Measurements from ENCODE around the gene P2RY8.
"Not testable (repeated sequence)": the region's sequence is repeated elsewhere in the genome, so short reads cannot be mapped to it uniquely, and the experiment has no call there.

The P2RY8 gene

DNA sequence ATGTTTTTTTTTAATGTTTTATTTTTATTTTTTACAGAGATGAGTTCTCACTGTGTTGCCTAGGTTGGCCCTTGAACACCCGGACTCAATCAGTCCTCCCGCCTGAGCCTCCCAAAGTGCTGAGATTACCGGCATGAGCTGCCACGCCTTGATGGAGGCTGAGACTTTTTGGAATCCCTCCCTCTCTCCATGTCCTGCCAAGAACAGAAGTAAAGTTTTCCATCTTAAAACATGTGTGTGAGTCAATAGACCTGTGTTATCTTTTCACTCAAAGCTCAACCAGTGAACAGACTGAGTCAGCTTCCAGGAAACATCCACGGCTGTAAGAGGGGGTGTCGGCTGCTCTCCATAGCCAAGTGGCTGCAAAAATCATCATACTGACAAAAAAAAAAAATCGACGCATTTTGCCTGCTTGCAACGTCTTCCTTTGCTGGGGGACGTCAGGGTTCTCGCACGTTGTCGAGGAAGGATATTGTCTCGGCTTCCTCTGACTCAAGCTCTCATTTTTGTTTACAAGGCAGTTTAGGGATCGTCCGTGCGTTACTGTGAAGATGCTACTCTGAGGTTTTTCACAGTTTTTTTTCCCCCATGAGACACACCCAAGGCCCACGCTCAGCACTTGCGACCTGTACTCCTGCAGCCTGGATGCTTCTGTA lies 74.3 kb downstream of the P2RY8 start:
- no peak for DNase-seq

DNA sequence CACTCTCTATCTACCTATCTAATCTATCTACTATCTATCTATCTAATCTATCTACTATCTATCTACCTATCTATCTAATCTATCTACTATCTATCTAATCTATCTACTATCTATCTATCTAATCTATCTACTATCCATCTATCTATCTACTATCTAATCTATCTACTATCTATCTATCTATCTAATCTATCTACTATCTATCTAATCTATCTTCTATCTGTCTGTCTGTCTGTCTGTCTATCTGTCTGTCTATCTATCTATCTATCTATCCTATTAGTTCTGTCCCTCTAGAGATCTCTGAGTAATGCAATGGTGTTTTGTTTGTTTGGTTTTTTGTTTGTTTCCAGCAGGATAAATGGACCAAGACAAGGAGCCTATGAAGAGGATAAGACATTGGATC lies 74.9 kb downstream of the P2RY8 start:
- DNase-seq = no peak

DNA sequence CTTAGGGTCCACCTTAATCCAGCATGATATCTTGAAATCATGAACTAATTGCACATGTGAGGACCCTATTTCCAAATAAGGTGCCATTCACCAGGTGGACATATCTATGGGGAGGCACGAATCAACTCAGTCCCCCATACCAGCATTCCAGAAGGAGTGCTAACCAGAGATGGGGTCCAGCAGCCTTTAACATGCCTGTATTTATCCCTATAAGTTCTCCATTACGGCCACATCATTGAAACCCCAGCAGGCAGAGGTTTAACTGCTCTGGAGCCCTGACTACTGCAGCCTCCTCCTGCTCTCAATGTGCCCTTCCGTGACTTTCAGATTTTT lies 81.1 kb downstream of the P2RY8 start:
- DNase-seq = no peak

DNA sequence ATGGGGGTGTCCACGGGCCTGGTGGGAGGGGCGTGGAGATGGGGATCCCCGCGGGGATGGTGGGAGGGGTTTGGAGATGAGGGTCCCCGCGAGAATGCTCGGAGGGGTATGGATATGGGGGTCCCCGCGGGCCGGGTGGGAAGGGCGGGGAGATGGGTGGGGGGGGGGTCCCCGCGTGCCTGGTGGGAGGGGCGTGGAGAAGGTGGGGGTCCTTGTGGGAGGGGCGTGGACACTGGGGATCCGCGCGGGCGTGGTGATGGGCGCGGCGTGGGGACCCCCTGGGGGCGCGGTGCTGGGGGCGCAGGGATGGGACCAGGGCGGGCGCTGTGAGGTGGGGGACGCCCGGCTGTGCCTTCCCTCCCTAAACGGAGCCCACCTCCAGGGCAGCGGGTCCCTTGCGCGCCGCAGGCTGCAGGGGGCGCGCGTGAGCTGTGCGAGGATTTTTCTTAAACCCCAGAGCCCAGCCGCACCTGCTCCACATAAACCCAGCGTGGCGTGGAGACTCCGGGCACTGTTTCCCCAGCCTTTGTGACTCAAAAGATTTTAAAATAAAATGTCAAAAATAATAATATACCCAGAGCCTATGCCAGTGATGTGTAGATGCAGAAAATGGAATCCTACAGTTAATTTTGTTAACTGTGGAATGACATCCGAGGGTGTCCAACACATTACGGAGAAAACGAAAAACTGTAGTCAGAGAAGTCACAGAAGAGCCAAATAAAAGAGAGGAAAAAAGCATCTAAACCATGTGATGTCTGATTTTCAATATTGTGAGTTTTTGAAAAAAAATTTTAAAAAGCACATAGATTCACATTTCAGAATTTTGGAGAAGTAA lies 82.8 kb downstream of the P2RY8 start:
- no peak for DNase-seq

DNA sequence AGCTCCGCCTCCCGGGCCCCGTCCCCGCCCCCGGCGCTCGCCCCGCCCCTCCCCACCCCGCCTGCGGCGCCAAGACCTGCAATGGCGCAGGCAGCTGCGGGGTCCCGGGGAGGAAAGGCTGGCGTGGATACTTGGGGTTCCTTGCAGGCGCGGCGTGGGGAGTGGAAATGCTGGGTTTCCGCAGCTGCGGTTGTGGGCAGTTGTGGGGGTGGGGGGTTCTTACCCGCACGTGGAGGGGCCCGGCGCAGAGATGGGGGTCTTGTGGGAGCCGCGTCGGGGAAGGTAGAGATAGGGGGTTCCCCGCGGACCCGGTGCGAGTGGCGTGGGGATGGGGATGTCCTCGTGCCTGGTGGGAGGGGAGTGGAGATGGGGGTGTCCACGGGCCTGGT lies 83.6 kb downstream of the P2RY8 start:
- DNase-seq = no peak

DNA sequence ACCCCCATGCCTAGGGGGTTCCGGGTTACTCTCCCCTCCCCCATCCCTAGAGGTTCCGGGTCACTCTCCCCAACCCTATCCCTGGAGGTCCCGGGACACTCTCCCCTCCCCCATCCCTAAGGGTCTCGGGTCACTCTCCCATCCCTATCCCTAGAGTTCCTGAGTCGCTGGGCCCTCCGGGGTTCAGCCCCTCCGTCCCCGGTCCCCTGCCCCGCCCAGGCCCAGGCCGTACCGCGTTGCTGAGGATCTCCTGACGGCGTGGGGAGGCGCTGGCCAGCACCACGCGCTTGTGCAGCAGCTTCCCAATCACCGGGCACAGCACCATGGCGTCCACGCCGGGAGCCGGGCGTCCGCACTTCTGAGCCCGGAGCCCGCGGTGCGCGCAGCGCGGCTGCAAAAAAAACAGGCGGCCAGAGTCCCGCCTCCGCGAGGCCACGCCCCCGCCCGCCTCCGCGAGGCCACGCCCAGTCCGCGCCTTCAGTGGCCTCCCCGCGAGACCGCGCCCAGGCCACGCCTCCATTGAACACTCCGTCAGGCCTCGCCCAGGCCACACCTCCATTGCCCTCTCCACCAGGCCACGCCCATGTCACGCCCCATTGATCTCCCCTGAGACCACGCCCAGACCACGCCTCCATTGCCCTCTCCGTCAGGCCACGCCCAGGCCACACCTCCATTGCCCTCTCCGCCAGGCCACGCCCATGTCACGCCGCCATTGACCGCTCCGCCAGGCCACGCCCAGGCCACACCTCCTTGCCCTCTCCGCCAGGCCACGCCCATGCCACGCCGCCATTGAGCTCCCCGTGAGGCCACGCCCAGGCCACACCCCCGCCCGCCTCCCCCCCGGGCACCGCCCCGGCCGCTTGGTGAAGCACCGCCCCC lies 84.2 kb downstream of the P2RY8 start, which contains the start of gene ASMTL:
Gene ASMTL (minus strand): TSS at position 394 of the 879 bp plus-strand sequence. CDS start 69 bp downstream, at position 325.
- no peak for DNase-seq

DNA sequence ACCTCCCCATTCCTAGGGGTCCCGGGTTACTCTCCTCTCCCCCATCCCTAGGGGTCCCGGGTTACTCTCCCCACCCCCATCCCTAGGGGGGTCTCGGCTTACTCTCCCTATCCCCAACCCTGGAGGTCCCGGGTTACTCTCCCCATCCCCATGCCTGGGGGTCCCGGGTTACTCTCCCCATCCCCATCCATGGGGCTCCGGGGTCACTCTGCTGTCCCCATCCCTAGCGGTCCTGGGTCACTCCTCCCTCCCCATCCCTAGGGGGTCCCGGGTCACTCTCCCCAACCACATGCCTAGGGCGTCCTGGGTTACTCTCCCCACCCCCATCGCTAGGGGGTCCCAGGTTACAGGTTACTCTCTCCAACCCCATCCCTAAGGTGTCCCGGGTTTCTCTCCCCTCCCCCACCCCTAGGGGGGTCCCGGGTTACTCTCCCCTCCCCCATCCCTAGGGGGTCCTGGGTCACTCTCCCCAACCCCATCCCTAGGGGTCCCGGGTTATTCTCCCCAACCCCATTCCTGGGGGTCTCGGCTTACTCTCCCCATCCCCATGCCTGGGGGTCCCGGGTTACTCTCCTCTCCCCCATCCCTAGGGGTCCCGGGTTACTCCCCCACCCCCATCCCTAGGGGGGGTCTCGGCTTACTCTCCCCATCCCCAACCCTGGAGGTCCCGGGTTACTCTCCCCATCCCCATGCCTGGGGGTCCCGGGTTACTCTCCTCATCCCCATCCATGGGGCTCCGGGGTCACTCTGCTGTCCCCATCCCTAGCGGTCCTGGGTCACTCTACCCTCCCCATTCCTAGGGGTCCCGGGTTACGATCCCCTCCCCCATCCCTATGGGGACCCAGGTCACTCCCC lies 85.1 kb downstream of the P2RY8 start:
- DNase-seq = no peak

DNA sequence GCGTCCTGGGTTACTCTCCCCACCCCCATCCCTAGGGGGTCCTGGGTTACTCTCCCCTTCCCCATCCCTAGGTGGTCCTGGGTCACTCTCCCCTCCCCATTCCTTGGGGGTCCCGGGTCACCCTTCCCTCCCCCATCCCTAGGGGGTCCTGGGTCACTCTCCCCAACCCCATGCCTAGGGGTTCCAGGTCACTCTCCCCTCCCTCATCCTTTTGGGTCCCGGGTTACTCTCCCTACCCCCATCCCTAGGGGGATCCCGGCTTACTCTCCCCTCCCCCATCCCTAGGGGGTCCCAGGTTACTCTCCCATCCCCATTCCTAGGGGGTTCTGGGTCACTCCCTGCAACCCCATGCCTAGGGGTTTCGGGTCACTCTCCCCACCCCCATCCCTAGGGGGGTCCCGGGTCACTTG lies 85.7 kb downstream of the P2RY8 start:
- DNase-seq = no peak

DNA sequence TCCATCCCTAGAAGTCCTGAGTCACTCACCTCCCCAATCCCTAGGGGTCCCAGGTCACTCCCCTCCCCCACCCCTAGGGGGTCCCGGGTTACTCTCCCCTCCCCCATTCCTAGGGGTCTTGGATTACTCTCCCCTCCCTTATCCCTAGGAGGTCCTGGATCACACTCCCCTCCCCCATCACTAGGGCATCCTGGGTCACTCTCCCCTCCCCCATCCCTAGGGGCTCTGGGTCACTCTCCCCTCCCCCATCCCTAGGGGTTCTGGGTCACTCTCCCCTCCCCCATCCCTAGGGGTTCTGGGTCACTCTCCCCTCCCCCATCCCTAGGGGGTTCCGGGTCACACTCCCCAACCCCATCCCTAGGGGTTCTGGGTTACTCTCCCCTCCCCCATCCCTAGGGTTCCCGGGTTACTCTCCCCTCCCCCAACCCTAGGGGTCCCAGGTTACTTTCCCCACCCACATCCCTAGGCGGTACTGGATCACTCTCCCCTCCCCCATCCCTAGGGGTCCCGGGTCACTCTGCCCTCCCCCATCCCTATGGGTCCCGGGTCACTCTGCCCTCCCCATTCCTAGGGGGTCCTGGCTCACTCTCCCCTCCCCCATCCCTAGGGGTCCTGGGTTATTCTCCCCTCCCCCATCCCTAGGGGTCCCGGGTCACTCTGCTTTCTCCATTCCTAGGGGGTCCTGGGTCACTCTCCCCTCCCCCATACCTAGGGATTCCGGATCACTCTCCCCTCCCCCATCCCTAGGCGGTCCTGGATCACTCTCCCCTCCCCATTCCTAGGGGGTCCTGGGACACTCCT lies 86.4 kb downstream of the P2RY8 start:
- DNase-seq = no peak

DNA sequence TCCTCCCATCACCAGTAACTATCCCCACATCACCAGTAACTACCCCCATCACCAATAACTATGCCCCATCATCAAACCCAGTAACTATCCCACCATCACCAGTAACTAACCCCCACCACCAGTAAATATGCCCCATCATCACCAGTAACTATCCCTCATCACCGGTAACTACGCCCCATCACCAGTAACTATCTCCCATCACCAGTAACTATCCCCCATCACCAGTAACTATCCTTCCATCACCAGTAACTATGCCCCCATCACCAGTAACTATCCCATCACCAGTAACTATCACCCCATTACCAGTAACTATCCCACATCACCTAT lies 87.2 kb downstream of the P2RY8 start:
- DNase-seq = no peak

DNA sequence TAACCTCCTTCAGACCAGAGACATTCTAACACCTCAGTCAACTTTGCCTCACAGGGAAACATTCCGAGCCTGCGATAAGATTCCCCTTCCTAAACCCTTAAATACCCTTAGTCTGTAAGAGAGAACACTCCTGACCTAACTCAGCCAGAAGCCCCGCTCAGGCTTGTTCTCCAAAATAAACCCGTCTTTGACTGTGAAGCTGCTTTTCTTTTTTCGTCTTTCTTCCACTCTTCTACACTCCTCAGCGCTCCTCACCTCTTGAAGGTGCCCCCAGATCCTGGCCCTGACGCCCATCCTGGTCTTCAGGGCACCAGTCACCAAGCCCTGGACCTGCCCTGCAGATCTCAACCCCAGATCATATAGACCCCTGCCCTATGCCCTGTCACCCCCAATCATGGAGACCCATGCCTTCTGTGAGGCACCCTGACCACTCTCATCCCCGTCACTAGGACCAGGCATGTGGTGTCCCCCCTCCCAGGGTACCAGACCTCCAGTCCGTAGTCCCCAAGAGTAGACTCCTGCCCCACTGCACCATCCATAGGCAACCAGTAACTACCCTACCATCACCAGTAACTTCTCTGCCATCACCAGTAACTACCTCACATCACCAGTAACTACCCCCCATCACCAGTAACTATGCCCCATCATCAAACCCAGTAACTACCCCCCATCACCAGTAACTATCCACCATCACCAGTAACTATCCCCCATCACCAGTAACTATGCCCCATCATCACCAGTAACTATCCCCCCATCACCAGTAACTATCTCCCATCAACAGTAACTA lies 87.8 kb downstream of the P2RY8 start:
- DNase-seq = no peak

DNA sequence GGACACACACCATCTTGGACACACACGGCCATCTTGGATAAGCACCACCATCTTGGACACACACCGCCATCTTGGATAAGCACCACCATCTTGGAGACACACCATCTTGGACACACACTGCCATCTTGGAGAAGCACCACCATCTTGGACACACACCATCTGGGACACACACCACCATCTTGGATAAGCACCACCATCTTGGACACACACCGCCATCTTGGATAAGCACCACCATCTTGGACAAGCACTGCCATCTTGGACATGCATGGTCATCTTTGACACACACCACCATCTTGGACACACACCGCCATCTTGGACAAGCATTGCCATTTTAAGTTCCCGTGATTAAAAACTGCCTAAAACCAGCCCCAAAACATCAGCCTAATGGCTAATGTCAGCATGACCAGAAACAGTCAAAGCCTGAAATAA lies 88.4 kb downstream of the P2RY8 start:
- not testable (repeated sequence) for DNase-seq

DNA sequence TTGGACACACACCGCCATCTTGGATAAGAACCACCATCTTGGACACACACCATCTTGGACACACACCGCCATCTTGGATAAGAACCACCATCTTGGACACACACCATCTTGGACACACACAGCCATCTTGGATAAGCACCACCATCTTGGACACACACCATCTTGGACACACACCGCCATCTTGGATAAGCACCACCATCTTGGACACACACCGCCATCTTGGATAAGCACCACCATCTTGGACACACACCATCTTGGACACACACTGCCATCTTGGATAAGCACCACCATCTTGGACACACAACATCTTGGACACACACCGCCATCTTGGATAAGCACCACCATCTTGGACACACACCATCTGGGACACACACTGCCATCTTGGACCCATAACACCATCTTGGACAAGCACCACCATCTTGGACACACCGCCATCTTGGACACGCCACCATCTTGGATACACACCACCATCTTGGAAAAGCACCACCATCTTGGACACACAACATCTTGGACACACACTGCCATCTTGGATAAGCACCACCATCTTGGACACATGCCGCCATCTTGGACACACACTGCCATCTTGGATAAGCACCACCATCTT lies 88.9 kb downstream of the P2RY8 start:
- DNase-seq = not testable (repeated sequence)

DNA sequence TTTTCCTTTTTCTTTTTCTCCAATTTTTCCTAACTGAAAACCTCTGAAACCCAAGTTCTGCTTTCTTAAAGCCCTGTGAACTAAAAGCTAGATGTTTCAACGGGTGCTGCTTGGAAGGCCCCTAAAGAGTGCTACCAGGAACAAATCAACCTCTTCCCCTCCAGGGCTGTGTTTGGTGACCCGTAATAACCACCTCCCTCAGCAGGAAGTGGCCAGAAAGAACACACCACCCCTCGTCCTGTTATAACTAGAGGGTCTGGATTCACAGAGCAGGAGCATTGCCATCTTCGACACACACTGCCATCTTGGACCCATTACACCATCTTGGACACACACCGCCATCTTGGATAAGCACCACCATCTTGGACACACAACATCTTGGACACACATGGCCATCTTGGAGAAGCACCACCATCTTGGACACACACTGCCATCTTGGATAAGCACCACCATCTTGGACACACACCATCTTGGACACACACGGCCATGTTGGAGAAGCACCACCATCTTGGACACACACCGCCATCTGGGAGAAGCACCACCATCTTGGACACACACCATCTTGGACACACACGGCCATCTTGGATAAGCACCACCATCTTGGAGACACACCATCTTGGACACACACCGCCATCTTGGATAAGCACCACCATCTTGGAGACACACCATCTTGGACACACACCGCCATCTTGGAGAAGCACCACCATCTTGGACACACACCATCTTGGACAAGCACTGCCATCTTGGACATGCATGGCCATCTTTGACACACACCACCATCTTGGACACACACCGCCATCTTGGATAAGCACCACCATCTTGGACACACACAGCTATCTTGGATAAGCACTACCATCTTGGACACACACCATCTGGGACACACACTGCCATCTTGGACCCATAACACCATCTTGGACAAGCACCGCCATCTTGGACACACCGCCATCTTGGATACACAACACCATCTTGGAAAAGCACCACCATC lies 89.7 kb downstream of the P2RY8 start:
- not testable (repeated sequence) for DNase-seq

DNA sequence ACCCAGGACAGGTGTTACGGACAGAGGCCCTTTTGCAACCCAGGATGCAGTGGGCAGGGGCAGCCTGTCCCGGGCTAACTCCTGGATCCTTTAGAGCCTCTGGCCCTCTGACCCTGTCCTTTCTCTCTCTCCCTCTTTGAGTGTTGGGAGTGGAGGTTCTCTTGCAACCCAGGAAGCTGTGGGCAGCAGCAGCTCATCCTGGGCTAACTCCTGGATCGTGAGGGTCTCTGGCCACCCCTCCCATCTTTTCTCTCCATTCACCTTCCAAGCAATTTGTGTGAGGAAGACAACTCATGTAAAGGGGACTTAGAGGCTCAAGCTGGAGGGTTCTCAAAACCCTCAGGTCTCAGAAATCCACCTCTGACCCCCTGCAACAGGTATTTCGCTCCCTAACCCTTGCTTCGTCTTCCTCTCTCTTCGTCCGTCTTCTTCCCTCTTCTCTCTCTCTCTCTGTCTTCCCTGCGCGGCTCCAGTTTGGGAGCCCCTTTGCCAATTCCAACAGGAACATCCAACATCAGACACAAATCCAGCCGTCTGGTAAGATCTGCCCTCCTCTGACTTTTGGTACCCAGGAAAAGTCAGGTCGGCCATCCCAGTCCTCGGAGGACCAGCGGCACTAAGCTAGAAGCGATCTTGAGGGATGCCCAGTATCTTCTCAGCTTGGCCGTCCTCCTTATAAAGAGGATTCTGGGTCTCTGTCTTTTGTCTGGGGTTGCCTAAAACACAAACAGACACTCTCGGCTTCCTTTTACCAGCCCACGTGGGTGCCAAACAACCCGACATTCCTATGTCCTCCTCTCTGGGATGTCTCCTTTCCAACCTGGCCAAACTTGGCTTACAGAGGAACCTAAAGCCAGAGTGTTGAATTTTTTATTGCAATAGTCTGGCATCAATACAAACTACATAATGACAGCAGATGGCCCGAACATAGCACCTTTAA lies 92.2 kb downstream of the P2RY8 start:
- no peak for DNase-seq

DNA sequence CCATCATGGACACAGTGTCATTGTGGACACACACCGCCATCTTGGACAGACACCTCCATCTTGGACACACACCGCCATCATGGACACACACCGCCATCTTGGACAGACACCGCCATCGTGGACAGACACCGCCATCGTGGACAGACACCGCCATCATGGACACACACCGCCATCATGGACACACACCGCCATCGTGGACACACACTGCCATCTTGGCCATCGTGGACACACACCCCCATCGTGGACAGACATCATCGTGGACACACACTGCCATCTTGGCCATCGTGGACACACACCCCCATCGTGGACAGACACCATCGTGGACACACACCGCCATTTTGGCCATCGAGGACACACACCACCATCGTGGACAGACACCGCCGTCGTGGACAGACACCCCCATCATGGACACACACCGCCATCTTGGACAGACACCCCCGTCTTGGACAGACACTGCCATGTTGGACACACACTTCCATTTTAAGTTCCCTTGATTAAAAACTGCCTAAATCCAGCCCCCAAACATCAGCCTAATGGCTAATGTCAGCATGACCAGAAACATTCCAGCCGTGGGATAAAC lies 93.4 kb downstream of the P2RY8 start:
- no peak for DNase-seq

DNA sequence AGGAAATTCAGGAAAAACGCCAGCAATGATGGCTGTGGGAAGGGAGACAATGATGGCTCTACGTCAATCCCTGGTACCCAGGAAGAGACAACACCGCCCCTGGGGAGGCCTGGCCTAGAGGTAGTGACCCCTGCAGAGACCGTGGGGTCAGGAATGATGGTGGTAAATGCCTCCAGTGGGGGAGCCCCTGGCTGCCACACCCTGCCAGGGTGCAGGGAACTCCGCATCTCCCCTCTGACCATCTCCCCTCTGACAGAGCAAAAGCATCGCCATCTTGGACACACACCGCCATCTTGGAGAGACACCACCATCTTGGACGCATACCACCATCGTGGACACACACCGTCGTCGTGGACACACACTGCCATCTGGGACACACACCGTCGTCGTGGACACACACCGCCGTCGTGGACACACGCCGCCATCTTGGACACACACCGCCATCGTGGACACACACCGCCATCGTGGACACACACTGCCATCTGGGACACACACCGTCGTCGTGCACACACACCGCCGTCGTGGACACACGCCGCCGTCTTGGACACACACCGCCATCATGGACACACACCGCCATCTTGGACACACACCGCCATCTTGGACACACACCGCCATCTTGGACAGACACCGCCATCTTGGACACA lies 94.1 kb downstream of the P2RY8 start:
- DNase-seq = no peak
